NAMALWA (cell line): ENCODE data around the gene TNFAIP1.
A peak's percentile ranks its signal among the peaks of the same experiment; 100 is the strongest.

Source experiments
- DNase-seq: peaks from one replicate; pipeline ENCODE4 v3.0.0-alpha.2; 2015; ENCODE audit warnings: low spot score

Gene TNFAIP1

GRCh38 chr17:28345419-28346198, 10.0 kb downstream of the TNFAIP1 start:
- DNase-seq, result no peak

GRCh38 chr17:28346199-28346580, 10.6 kb downstream of the TNFAIP1 start:
- no peak for DNase-seq

- peak; percentile 40 for DNase-seq
Measured at GRCh38 chr17:28346746-28347246, 11.2 kb downstream of the TNFAIP1 start.

GRCh38 chr17:28347261-28347891, 11.8 kb downstream of the TNFAIP1 start:
- DNase-seq, result no peak

GRCh38 chr17:28348979-28349378, 13.4 kb downstream of the TNFAIP1 start:
- DNase-seq, result no peak

- no peak for DNase-seq
Measured at GRCh38 chr17:28350271-28350670, 14.7 kb downstream of the TNFAIP1 start.

- DNase-seq, result peak; percentile 96
Measured at GRCh38 chr17:28357061-28357900, 21.7 kb downstream of the TNFAIP1 start, which contains the start of gene POLDIP2. TSS of gene POLDIP2 (minus strand) at chr17:28357527. CDS start at chr17:28357448, 79 bp downstream.

- DNase-seq, result no peak
Measured at GRCh38 chr17:28357901-28358197, 22.3 kb downstream of the TNFAIP1 start.

- DNase-seq, result no peak
Measured at GRCh38 chr17:28363186-28363585, 27.6 kb downstream of the TNFAIP1 start.

- DNase-seq, result no peak
Measured at GRCh38 chr17:28363776-28364650, 28.5 kb downstream of the TNFAIP1 start.

GRCh38 chr17:28364665-28365363, 29.3 kb downstream of the TNFAIP1 start, which contains the start of gene SEBOX:
TSS of gene SEBOX (minus strand) at chr17:28365199. CDS start at chr17:28365151, 48 bp downstream.
- DNase-seq, result no peak

GRCh38 chr17:28365487-28365886, 29.9 kb downstream of the TNFAIP1 start:
- no peak for DNase-seq

- DNase-seq, result peak; percentile 54
Measured at GRCh38 chr17:28366605-28367004, 31.0 kb downstream of the TNFAIP1 start.

- no peak for DNase-seq
Measured at GRCh38 chr17:28367641-28368305, 32.2 kb downstream of the TNFAIP1 start.

- no peak for DNase-seq
Measured at GRCh38 chr17:28368306-28368831, 32.8 kb downstream of the TNFAIP1 start.

- DNase-seq, result no peak
Measured at GRCh38 chr17:28368915-28369683, 33.5 kb downstream of the TNFAIP1 start.

GRCh38 chr17:28369684-28370034, 34.1 kb downstream of the TNFAIP1 start:
- no peak for DNase-seq

GRCh38 chr17:28370035-28370743, 34.6 kb downstream of the TNFAIP1 start, which contains the start of gene VTN:
TSS of gene VTN (minus strand) at chr17:28370307. CDS start at chr17:28370203, 104 bp downstream.
- no peak for DNase-seq

- no peak for DNase-seq
Measured at GRCh38 chr17:28370744-28371103, 35.2 kb downstream of the TNFAIP1 start.
